ENCODE data around the gene MTPN.

MTPN gene

GRCh38 chr7:135933509-135934188, 43.5 kb downstream of the MTPN start:
- ChIA-PET POLR2A (interaction anchor here (1.0 kb wide), 1 partner anchor 272 kb away, joined by 3 read pairs; no protein-coding TSS in a partner anchor), CTCF (interaction anchor here (0.6 kb wide), 1 partner anchor 198 kb away, joined by 4 read pairs; no protein-coding TSS in a partner anchor)
- DNase-seq (ENCODE audit: extremely low spot score) = no peak
- TF ChIP-seq ZNF384 (IDR thresholded peaks at IDR 0.05) = no peak
- no peak for TF ChIP-seq HDGF (IDR thresholded peaks at IDR 0.05; ENCODE audit: borderline replicate concordance)
- TF ChIP-seq SUZ12 (IDR thresholded peaks at IDR 0.05) = no peak

GRCh38 chr7:135932131-135932530, 45.0 kb downstream of the MTPN start:
- ChIA-PET POLR2A (no interaction called here), CTCF (no interaction called here)
- DNase-seq (ENCODE audit: extremely low spot score) = no peak
- no peak for TF ChIP-seq CTBP1 (IDR thresholded peaks at IDR 0.05; ENCODE audit: borderline replicate concordance)
- no peak for TF ChIP-seq L3MBTL2 (conservative IDR thresholded peaks at IDR 0.05)

GRCh38 chr7:135930565-135931461, 46.3 kb downstream of the MTPN start:
- ChIA-PET POLR2A (interaction anchor here (1.2 kb wide), 1 partner anchor 10 kb away, joined by 5 read pairs; no protein-coding TSS in a partner anchor), CTCF (no interaction called here)
- DNase-seq (ENCODE audit: extremely low spot score) = no peak
- TF ChIP-seq FOXK2 (IDR thresholded peaks at IDR 0.05) (no peak), CTBP1 (IDR thresholded peaks at IDR 0.05; ENCODE audit: borderline replicate concordance) (no peak), ARNT (IDR thresholded peaks at IDR 0.05) (no peak), SUZ12 (IDR thresholded peaks at IDR 0.05) (no peak), ZNF384 (IDR thresholded peaks at IDR 0.05) (no peak), PKNOX1 (IDR thresholded peaks at IDR 0.05) (no peak), L3MBTL2 (conservative IDR thresholded peaks at IDR 0.05) (no peak), LEF1 (IDR thresholded peaks at IDR 0.05; ENCODE audit: borderline replicate concordance) (no peak), FOXM1 (IDR thresholded peaks at IDR 0.05; ENCODE audit: borderline replicate concordance) (no peak)

- POLR2A ChIA-PET = interaction anchor here (1.2 kb wide), 1 partner anchor 11 kb away, joined by 5 read pairs; no protein-coding TSS in a partner anchor
- CTCF ChIA-PET = interaction anchor here (0.5 to 0.7 kb wide), 2 partner anchors 8 to 136 kb away, joined by 3 read pairs; no protein-coding TSS in a partner anchor
Measured at GRCh38 chr7:135929722-135930141, 47.4 kb downstream of the MTPN start.

GRCh38 chr7:135929249-135929648, 47.9 kb downstream of the MTPN start:
- no peak for TF ChIP-seq HDGF (IDR thresholded peaks at IDR 0.05; ENCODE audit: borderline replicate concordance)
- TF ChIP-seq SUZ12 (IDR thresholded peaks at IDR 0.05) = no peak
- TF ChIP-seq ELF4 (IDR thresholded peaks at IDR 0.05) = no peak
- TF ChIP-seq ARNT (IDR thresholded peaks at IDR 0.05) = no peak
- no peak for TF ChIP-seq FOXM1 (IDR thresholded peaks at IDR 0.05; ENCODE audit: borderline replicate concordance)
- no peak for TF ChIP-seq BHLHE40 (IDR thresholded peaks at IDR 0.05; ENCODE audit: borderline replicate concordance)
- TF ChIP-seq FOXK2 (IDR thresholded peaks at IDR 0.05) = no peak
- TF ChIP-seq TARDBP (IDR thresholded peaks at IDR 0.05) = no peak
- no peak for TF ChIP-seq SP1 (IDR thresholded peaks at IDR 0.05)
- no peak for TF ChIP-seq ZNF384 (IDR thresholded peaks at IDR 0.05)
- POLR2A ChIA-PET = no interaction called here
- no peak for DNase-seq (ENCODE audit: extremely low spot score)
- CTCF ChIA-PET = no interaction called here

More at GRCh38 chr7:135929722-135930141, 47.4 kb downstream of the MTPN start:
- no peak for TF ChIP-seq NFRKB (IDR thresholded peaks at IDR 0.05)
- TF ChIP-seq CTBP1 (IDR thresholded peaks at IDR 0.05; ENCODE audit: borderline replicate concordance) = no peak
- TF ChIP-seq PKNOX1 (IDR thresholded peaks at IDR 0.05) = no peak
- TF ChIP-seq SUZ12 (IDR thresholded peaks at IDR 0.05) = no peak
- no peak for TF ChIP-seq SP1 (IDR thresholded peaks at IDR 0.05)
- TF ChIP-seq FOXA1 (IDR thresholded peaks at IDR 0.05) = no peak
- TF ChIP-seq FOXM1 (IDR thresholded peaks at IDR 0.05; ENCODE audit: borderline replicate concordance) = no peak
- TF ChIP-seq ELF4 (IDR thresholded peaks at IDR 0.05) = no peak
- no peak for DNase-seq (ENCODE audit: extremely low spot score)

- no peak for DNase-seq (ENCODE audit: extremely low spot score)
- ChIA-PET CTCF (no interaction called here), POLR2A (no interaction called here)
- TF ChIP-seq ELF4 (IDR thresholded peaks at IDR 0.05) (no peak), BHLHE40 (IDR thresholded peaks at IDR 0.05; ENCODE audit: borderline replicate concordance) (no peak), PKNOX1 (IDR thresholded peaks at IDR 0.05) (no peak), SUZ12 (IDR thresholded peaks at IDR 0.05) (no peak), LEF1 (IDR thresholded peaks at IDR 0.05; ENCODE audit: borderline replicate concordance) (no peak), SP1 (IDR thresholded peaks at IDR 0.05) (no peak), NFRKB (IDR thresholded peaks at IDR 0.05) (no peak), HDGF (IDR thresholded peaks at IDR 0.05; ENCODE audit: borderline replicate concordance) (no peak)
Measured at GRCh38 chr7:135928136-135928535, 49.0 kb downstream of the MTPN start.
